ENCODE data around the gene CCDC116. TPM values are rescaled to one million over a fixed set of nuclear protein-coding genes. Genes with fewer than 3 reads are reported as not detected.
"Not testable (repeated sequence)": the region's sequence is repeated elsewhere in the genome, so short reads cannot be mapped to it uniquely, and the experiment has no call there.

Gene CCDC116
- total RNA-seq, 4 donors from 2014 or later: 1.5 to 3.5 TPM; not detected in 2

- Histone ChIP-seq H3K4me1 (peaks cover 0 to 8% of the 10 kb centered on the region in 2 donors), H3K4me3 (no peak overlapping the region), H3K9me3 (no peaks in the 10 kb centered on the region), H3K27ac (no peak overlapping the region), H3K27me3 (no peaks in the 10 kb centered on the region), H3K36me3 (no peaks in the 10 kb centered on the region)
- TF ChIP-seq POLR2A (IDR thresholded peaks at IDR 0.05): no peak
- TF ChIP-seq CTCF (IDR thresholded peaks at IDR 0.05): no peak
- intact Hi-C loops (cut with DNase I; ENCODE audit: low total_unique reads): no loop called here
- DNase-seq: no peak
Observed at GRCh38 chr22:21643533-21644357, 11.2 kb downstream of the CCDC116 start.

- H3K9me3 ChIP-seq; H3K36me3 ChIP-seq; H3K4me3 ChIP-seq; H3K27me3 ChIP-seq; H3K4me1 ChIP-seq; H3K27ac ChIP-seq; DNase-seq; intact Hi-C loops (cut with DNase I; ENCODE audit: low total_unique reads): not testable (repeated sequence)
Observed at GRCh38 chr22:21645513-21645912, 13.0 kb downstream of the CCDC116 start.

GRCh38 chr22:21646608-21647590 is 14.3 kb downstream of the CCDC116 start:
- TF ChIP-seq CTCF (IDR thresholded peaks at IDR 0.05) (peak; percentile 77 to 92 (median 86)), POLR2A (IDR thresholded peaks at IDR 0.05) (no peak)
- intact Hi-C loops (cut with DNase I; ENCODE audit: low total_unique reads): no loop called here
- Histone ChIP-seq H3K27ac (no peak overlapping the region), H3K27me3 (no peaks in the 10 kb centered on the region), H3K4me1 (peaks cover 0 to 14% of the 10 kb centered on the region in 2 donors), H3K9me3 (no peaks in the 10 kb centered on the region), H3K4me3 (no peak overlapping the region), H3K36me3 (no peaks in the 10 kb centered on the region)
- peak; percentile 75 to 77 for DNase-seq

- Histone ChIP-seq H3K36me3 (no peaks in the 10 kb centered on the region), H3K4me3 (no peak overlapping the region), H3K9me3 (no peaks in the 10 kb centered on the region), H3K27ac (no peak overlapping the region), H3K4me1 (peaks cover 0 to 7% of the 10 kb centered on the region in 2 donors), H3K27me3 (no peaks in the 10 kb centered on the region)
- TF ChIP-seq POLR2A (IDR thresholded peaks at IDR 0.05) (no peak), CTCF (IDR thresholded peaks at IDR 0.05) (no peak)
- intact Hi-C loops (cut with DNase I; ENCODE audit: low total_unique reads): no loop called here
- DNase-seq: no peak
Observed at GRCh38 chr22:21650280-21650679, 17.7 kb downstream of the CCDC116 start.

GRCh38 chr22:21650823-21651520 is 18.4 kb downstream of the CCDC116 start:
- intact Hi-C loops (cut with DNase I; ENCODE audit: low total_unique reads): no loop called here
- H3K9me3 ChIP-seq: no peaks in the 10 kb centered on the region
- no peak overlapping the region for H3K27ac ChIP-seq
- no peak for DNase-seq
- no peak overlapping the region for H3K4me3 ChIP-seq
- no peaks in the 10 kb centered on the region for H3K36me3 ChIP-seq
- no peaks in the 10 kb centered on the region for H3K27me3 ChIP-seq
- peaks cover 0 to 7% of the 10 kb centered on the region in 2 donors for H3K4me1 ChIP-seq
- TF ChIP-seq POLR2A (IDR thresholded peaks at IDR 0.05) (no peak), CTCF (IDR thresholded peaks at IDR 0.05) (no peak)

Data from uterus (tissue), 4 donors.